Smooth muscle cell (in vitro differentiated cells): ENCODE data around the gene NOG. TPM values are rescaled to one million over a fixed set of nuclear protein-coding genes. Genes with fewer than 3 reads are reported as not detected.

ENCODE experiments used
- DNase-seq: peaks from one replicate; lab custom pipeline; 2025; ENCODE audit not compliant: unreplicated experiment; lab: John Stamatoyannopoulos, UW
- H2AFZ ChIP-seq: fragments of 200-600 bp; sonication (generic); 2 replicates; pipeline ENCODE4 v1.6.0; 2016; ENCODE audit warnings: antibody characterized with exemption, low read depth, mild to moderate bottlenecking
- H3F3A ChIP-seq: fragments of 200-600 bp; sonication (generic); 2 replicates; pipeline ENCODE4 v1.6.0; 2017; ENCODE audit warnings: antibody characterized with exemption, low read depth
- H3K27ac ChIP-seq: fragments of 200-600 bp; sonication (generic); 2 replicates; pipeline ENCODE4 v1.5.1; 2016; ENCODE audit warnings: low read depth, mild to moderate bottlenecking
- H3K27me3 ChIP-seq: fragments of 200-600 bp; sonication (generic); 2 replicates; pipeline ENCODE4 v1.6.1; 2016; ENCODE audit warnings: low read depth, mild to moderate bottlenecking
- H3K36me3 ChIP-seq: fragments of 200-600 bp; sonication (generic); 2 replicates; pipeline ENCODE4 v1.5.1; 2016; ENCODE audit warnings: low read depth
- H3K4me1 ChIP-seq: fragments of 200-600 bp; sonication (generic); 2 replicates; pipeline ENCODE4 v1.5.1; 2016; ENCODE audit warnings: low read depth
- H3K4me2 ChIP-seq: fragments of 200-600 bp; sonication (generic); 2 replicates; pipeline ENCODE4 v1.6.0; 2016; ENCODE audit warnings: mild to moderate bottlenecking
- H3K4me3 ChIP-seq: fragments of 200-600 bp; sonication (generic); 2 replicates; pipeline ENCODE4 v1.5.1; 2016; ENCODE audit warnings: mild to moderate bottlenecking
- H3K79me2 ChIP-seq: fragments of 200-600 bp; sonication (generic); 2 replicates; pipeline ENCODE4 v1.6.0; 2016; ENCODE audit warnings: low read depth, mild to moderate bottlenecking
- H3K9ac ChIP-seq: fragments of 200-600 bp; sonication (generic); 2 replicates; pipeline ENCODE4 v1.6.0; 2016; ENCODE audit warnings: low read depth
- H3K9me3 ChIP-seq: fragments of 200-600 bp; sonication (generic); replicated peaks from 2 replicates; pipeline ENCODE4 v1.5.1; 2016; ENCODE audit warnings: low read depth
- H4K20me1 ChIP-seq: fragments of 200-600 bp; sonication (generic); 2 replicates; pipeline ENCODE4 v1.6.0; 2016; ENCODE audit warnings: low read depth
- CTCF ChIP-seq: fragments of 200-600 bp; sonication (generic); IDR thresholded peaks from 2 replicates; pipeline ENCODE4 v1.5.1; 2017; ENCODE audit warnings: borderline replicate concordance, mild to moderate bottlenecking, antibody characterized with exemption; ENCODE audit not compliant: insufficient read depth, poor library complexity, severe bottlenecking
- WGBS: methylation state at CpG from one replicate; pipeline ENCODE4 v1.1.7; 2016; ENCODE audit warnings: low lambda C conversion rate; 5-methylcytosine and 5-hydroxymethylcytosine counted together
- polyA plus RNA-seq: library from polyadenylated mRNA; unstranded; fragments of >200 nt; fragmentation: Nextera tagmentation; extraction: Ambion mirVana; gene quantifications from 2 replicates; pipeline ENCODE4 v1.2.1, GENCODE V29; 2016
- small RNA-seq: library from RNA; depleted of rRNA; stranded (forward); fragments of <200 nt; gene quantifications from one replicate; pipeline ENCODE3, GENCODE V24; 2014
- total RNA-seq: library from RNA; depleted of rRNA; stranded (reverse); fragments of >200 nt; gene quantifications from 2 replicates; pipeline ENCODE4 v1.2.3, GENCODE V29; 2014

The NOG gene
- total and polyA plus RNA-seq, 2 experiments from 2014 or later, result 4.6 to 7.7 TPM

- H3K9me3 ChIP-seq, result no peaks in the 10 kb centered on the region
- H3K9ac ChIP-seq, result no peak overlapping the region
- DNase-seq, result no peak
- H3K27me3 ChIP-seq, result no peaks in the 10 kb centered on the region
- no peak overlapping the region for H3K4me2 ChIP-seq
- H3K79me2 ChIP-seq, result no peaks in the 10 kb centered on the region
- no peak overlapping the region for H3K27ac ChIP-seq
- no peaks in the 10 kb centered on the region for H3K4me1 ChIP-seq
- H2AFZ ChIP-seq, result no peak overlapping the region
- H3K36me3 ChIP-seq, result no peaks in the 10 kb centered on the region
- no peak overlapping the region for H3K4me3 ChIP-seq
- no peaks in the 10 kb centered on the region for H4K20me1 ChIP-seq
- H3F3A ChIP-seq, result no peaks in the 10 kb centered on the region
- WGBS, result 68% methylated on average over 4 of the region's 4 CpGs
- TF ChIP-seq CTCF, result no peak
Observed at GRCh38 chr17:56640116-56640515, 46.6 kb downstream of the NOG start.

- no peak overlapping the region for H3K9ac ChIP-seq
- H3K27ac ChIP-seq, result no peak overlapping the region
- H2AFZ ChIP-seq, result no peak overlapping the region
- no peaks in the 10 kb centered on the region for H3K9me3 ChIP-seq
- no peaks in the 10 kb centered on the region for H4K20me1 ChIP-seq
- TF ChIP-seq CTCF, result no peak
- H3K4me3 ChIP-seq, result no peak overlapping the region
- H3K79me2 ChIP-seq, result no peaks in the 10 kb centered on the region
- no peaks in the 10 kb centered on the region for H3K4me1 ChIP-seq
- no peaks in the 10 kb centered on the region for H3K27me3 ChIP-seq
- no peak for DNase-seq
- H3F3A ChIP-seq, result no peaks in the 10 kb centered on the region
- H3K4me2 ChIP-seq, result no peak overlapping the region
- H3K36me3 ChIP-seq, result no peaks in the 10 kb centered on the region
Observed at GRCh38 chr17:56641373-56641772, 47.9 kb downstream of the NOG start.

DNA sequence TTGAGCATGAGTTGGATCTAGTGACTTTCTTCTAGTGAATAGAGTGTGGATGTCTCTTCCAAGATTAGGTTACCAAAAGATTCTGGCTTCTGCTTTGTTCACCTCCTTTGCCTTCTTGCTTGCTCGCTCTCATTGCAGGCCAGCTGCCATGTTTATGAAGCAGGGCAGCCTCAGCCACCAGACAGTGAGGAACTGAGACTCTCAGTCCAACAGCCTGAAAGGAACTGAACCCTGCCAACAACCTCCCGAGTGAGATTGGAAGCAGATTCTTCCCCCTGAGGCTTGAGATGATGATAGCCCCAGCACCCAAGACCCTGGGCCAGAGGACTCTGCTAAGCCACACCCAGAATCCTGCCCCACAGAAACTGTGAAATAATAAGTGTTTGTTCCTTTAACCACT is 48.4 kb downstream of the NOG start:
- Histone ChIP-seq H3K9me3 (no peaks in the 10 kb centered on the region), H3K27me3 (no peaks in the 10 kb centered on the region), H3K27ac (no peak overlapping the region), H3F3A (no peaks in the 10 kb centered on the region), H3K9ac (no peak overlapping the region), H2AFZ (no peak overlapping the region), H3K4me3 (no peak overlapping the region), H3K79me2 (no peaks in the 10 kb centered on the region), H3K4me2 (no peak overlapping the region), H3K36me3 (no peaks in the 10 kb centered on the region), H3K4me1 (no peaks in the 10 kb centered on the region), H4K20me1 (no peaks in the 10 kb centered on the region)
- DNase-seq, result no peak
- no peak for TF ChIP-seq CTCF
- WGBS, result 85% methylated on average over 2 of the region's 2 CpGs

GRCh38 chr17:56642424-56642823 is 48.9 kb downstream of the NOG start:
- no peaks in the 10 kb centered on the region for H3K27me3 ChIP-seq
- H3K9me3 ChIP-seq, result no peaks in the 10 kb centered on the region
- no peaks in the 10 kb centered on the region for H3K79me2 ChIP-seq
- no peak overlapping the region for H3K27ac ChIP-seq
- no peaks in the 10 kb centered on the region for H3K36me3 ChIP-seq
- H3K4me1 ChIP-seq, result no peaks in the 10 kb centered on the region
- no peak overlapping the region for H3K4me2 ChIP-seq
- H3K9ac ChIP-seq, result no peak overlapping the region
- no peaks in the 10 kb centered on the region for H3F3A ChIP-seq
- WGBS, result 85% methylated on average over 3 of the region's 3 CpGs
- no peak for TF ChIP-seq CTCF
- no peak overlapping the region for H3K4me3 ChIP-seq
- no peak overlapping the region for H2AFZ ChIP-seq
- no peaks in the 10 kb centered on the region for H4K20me1 ChIP-seq
- no peak for DNase-seq

Small RNA genes within 50 kb of the gene (small RNA-seq; reads per million reads assigned to genes)
- not detected for gene RPL39P33

Other genes starting within 250 kb of the NOG start
- gene C17orf67, start 240.2 kb downstream of the NOG start, total RNA-seq, result 0.31 TPM in 1 of 2 replicates, not detected in the other
- 0.47 and 0.73 TPM in 2 replicates for gene C17orf67, start 240.2 kb downstream of the NOG start, polyA plus RNA-seq
- gene DGKE, start 240.5 kb downstream of the NOG start, total RNA-seq, result 2.6 and 5.9 TPM in 2 replicates
- gene DGKE, start 240.5 kb downstream of the NOG start, polyA plus RNA-seq, result 1.2 and 1.5 TPM in 2 replicates